Stimulated activated CD8-positive, alpha-beta memory T cell treated with anti-CD3 and anti-CD28 coated beads, Interleukin-12 subunit alpha, Interleukin-12 subunit beta, amount 100 ng/mL, for 24 hours (primary cell): ENCODE data around the gene SLC13A4.
"Not testable (repeated sequence)": the region's sequence is repeated elsewhere in the genome, so short reads cannot be mapped to it uniquely, and the experiment has no call there.

Experiments
- DNase-seq: peaks from one replicate; pipeline ENCODE4 v3.0.0-alpha.2; 2020; ENCODE audit errors: extremely low read depth

The SLC13A4 gene

GRCh38 chr7:135728136-135728669 is at the start of gene SLC13A4:
Gene SLC13A4 (minus strand): TSS chr7:135728186. CDS start chr7:135727496, 690 bp downstream.
- DNase-seq = no peak

- DNase-seq = not testable (repeated sequence)
Observed at GRCh38 chr7:135775915-135776314, 47.9 kb upstream of the SLC13A4 start.

GRCh38 chr7:135775230-135775629 is 47.2 kb upstream of the SLC13A4 start:
- DNase-seq = no peak

- no peak for DNase-seq
Observed at GRCh38 chr7:135774284-135774683, 46.3 kb upstream of the SLC13A4 start.

GRCh38 chr7:135773464-135773863 is 45.5 kb upstream of the SLC13A4 start:
- no peak for DNase-seq

- DNase-seq = no peak
Observed at GRCh38 chr7:135772639-135773222, 44.7 kb upstream of the SLC13A4 start.

- no peak for DNase-seq
Observed at GRCh38 chr7:135771961-135772638, 44.1 kb upstream of the SLC13A4 start.

- DNase-seq = no peak
Observed at GRCh38 chr7:135771051-135771450, 43.1 kb upstream of the SLC13A4 start.

- no peak for DNase-seq
Observed at GRCh38 chr7:135770139-135770710, 42.2 kb upstream of the SLC13A4 start.

GRCh38 chr7:135769005-135769802 is 41.2 kb upstream of the SLC13A4 start:
- no peak for DNase-seq

- DNase-seq = no peak
Observed at GRCh38 chr7:135768467-135768866, 40.5 kb upstream of the SLC13A4 start.

- DNase-seq = no peak
Observed at GRCh38 chr7:135768064-135768463, 40.1 kb upstream of the SLC13A4 start.

GRCh38 chr7:135763261-135763660 is 35.3 kb upstream of the SLC13A4 start:
- DNase-seq = no peak

- no peak for DNase-seq
Observed at GRCh38 chr7:135761751-135762488, 33.9 kb upstream of the SLC13A4 start.

- DNase-seq = no peak
Observed at GRCh38 chr7:135759532-135759931, 31.5 kb upstream of the SLC13A4 start.

GRCh38 chr7:135758531-135758932 is 30.5 kb upstream of the SLC13A4 start:
- no peak for DNase-seq

GRCh38 chr7:135757719-135758411 is 29.9 kb upstream of the SLC13A4 start:
- DNase-seq = no peak

- no peak for DNase-seq
Observed at GRCh38 chr7:135756191-135756590, 28.2 kb upstream of the SLC13A4 start.

GRCh38 chr7:135755351-135755753 is 27.4 kb upstream of the SLC13A4 start:
- no peak for DNase-seq

- DNase-seq = no peak
Observed at GRCh38 chr7:135753616-135754413, 25.8 kb upstream of the SLC13A4 start.
